HepG2 (cell line): ENCODE data around the gene CCDC57. TPM values are rescaled to one million over a fixed set of nuclear protein-coding genes. Genes with fewer than 3 reads are reported as not detected.

Experiments
- ARID4A ChIP-seq: sonication (generic); formaldehyde crosslinking; IDR thresholded peaks from 2 replicates; pipeline ENCODE4 v1.5.0; 2020; ENCODE audit warnings: mild to moderate bottlenecking, missing genetic modification reagents, borderline replicate concordance
- BCL3 ChIP-seq: sonication (generic); formaldehyde crosslinking; IDR thresholded peaks from 2 replicates; pipeline ENCODE4 v1.5.1; 2020; ENCODE audit warnings: mild to moderate bottlenecking, missing genetic modification reagents, moderate library complexity
- FUBP1 ChIP-seq: sonication (generic); formaldehyde crosslinking; IDR thresholded peaks from 2 replicates; pipeline ENCODE4 v1.5.1; 2020; ENCODE audit warnings: missing genetic modification reagents, mild to moderate bottlenecking, borderline replicate concordance
- NFE2L1 ChIP-seq: sonication (generic); formaldehyde crosslinking; IDR thresholded peaks from 2 replicates; pipeline ENCODE4 v1.4.0; 2020; ENCODE audit warnings: missing genetic modification reagents, mild to moderate bottlenecking, borderline replicate concordance
- TEAD3 ChIP-seq: optimal IDR thresholded peaks from 2 replicates; pipeline ENCODE3; 2016; ENCODE audit warnings: borderline replicate concordance
- TGIF2 ChIP-seq: IDR thresholded peaks from 2 replicates; pipeline ENCODE4 v1.6.1; 2016; ENCODE audit warnings: control low read depth, missing compliant biosample characterization
- ZFX ChIP-seq: sonication (generic); formaldehyde crosslinking; IDR thresholded peaks from 2 replicates; pipeline ENCODE4 v1.4.0; 2020; ENCODE audit warnings: mild to moderate bottlenecking, low read depth, missing genetic modification reagents, moderate library complexity
- ZMYM2 ChIP-seq: sonication (generic); formaldehyde crosslinking; IDR thresholded peaks from 2 replicates; pipeline ENCODE4 v1.8.0; 2022; ENCODE audit warnings: mild to moderate bottlenecking, missing genetic modification reagents
- ZNF230 ChIP-seq: sonication (generic); formaldehyde crosslinking; IDR thresholded peaks from 2 replicates; pipeline ENCODE4 v1.4.0; 2020; ENCODE audit warnings: mild to moderate bottlenecking, missing genetic modification reagents
- ZNF292 ChIP-seq: sonication (generic); formaldehyde crosslinking; IDR thresholded peaks from 2 replicates; pipeline ENCODE4 v1.8.1; 2022; ENCODE audit warnings: mild to moderate bottlenecking, low read depth, missing genetic modification reagents, borderline replicate concordance
- ZNF646 ChIP-seq: sonication (generic); formaldehyde crosslinking; IDR thresholded peaks from 2 replicates; pipeline ENCODE4 v1.9.0; 2021; ENCODE audit warnings: mild to moderate bottlenecking, missing genetic modification reagents
- ZNF768 ChIP-seq: sonication (generic); formaldehyde crosslinking; IDR thresholded peaks from 2 replicates; pipeline ENCODE4 v1.4.0; 2020; ENCODE audit warnings: missing genetic modification reagents
- polyA plus RNA-seq, 8 experiments: library from polyadenylated mRNA; depleted of rRNA in 3 of 8; stranded (reverse) in 7 of 8; unstranded in 1 of 8; fragments of >200 nt; fragmentation: Illumina TruSeq in 4 of 8; extraction: Trizol in 4 of 8; gene quantifications; 2 replicates each; pipeline versions ENCODE4 v1.2.1 to v1.2.3, GENCODE V29; 2011 to 2016; ENCODE audit warnings: low read depth in 4 of 8, missing spikeins in 1 of 8, mixed read lengths in 1 of 8; ENCODE audit not compliant: insufficient read depth in 1 of 8
- total RNA-seq, 5 experiments: library from RNA; depleted of rRNA; stranded (reverse); fragments of >200 nt; fragmentation: Illumina TruSeq; extraction: Trizol; gene quantifications; 2 replicates each; pipeline ENCODE4 v1.2.3, GENCODE V29; 2016; ENCODE audit warnings: low read depth in 1 of 5

The CCDC57 gene
- total and polyA plus RNA-seq, 2 of the 13 experiments (the other 11 are each of a cell fraction or from before 2014, with no cell fraction given): 59.3 to 59.9 TPM

- TF ChIP-seq ARID4A (CRISPR knock-in tag) (no peak; the same call in 1 of the 2 replicates), ZNF230 (CRISPR knock-in tag) (no peak), ZNF292 (CRISPR knock-in tag) (0 out of 2 replicates have a peak, but pooled peaks have one; percentile 10), NFE2L1 (CRISPR knock-in tag) (no peak), ZNF646 (no peak), ZFX (peak; percentile 74), TEAD3 (CRISPR knock-in tag) (peak; percentile 78), BCL3 (CRISPR knock-in tag) (no peak), TGIF2 (CRISPR knock-in tag) (peak; percentile 87; the same call in 1 of the 2 replicates), ZNF768 (CRISPR knock-in tag) (no peak), FUBP1 (CRISPR knock-in tag) (no peak), ZMYM2 (no peak)
Measured at GRCh38 chr17:82216301-82217119, 3.9 kb upstream of the CCDC57 start (continued).
